ENCODE data around the gene SPATA9.

GRCh38 chr5:95634081-95634480 is 48.7 kb downstream of the SPATA9 start:
- TF ChIP-seq CTCF (IDR thresholded peaks at IDR 0.05) (no peak), POLR2A (IDR thresholded peaks at IDR 0.05) (no peak), POLR2AphosphoS5 (IDR thresholded peaks at IDR 0.05) (no peak)
